ENCODE measurements around the gene NAA25. TPM values are rescaled to one million over a fixed set of nuclear protein-coding genes. Genes with fewer than 3 reads are reported as not detected.
"Not testable (repeated sequence)": the region's sequence is repeated elsewhere in the genome, so short reads cannot be mapped to it uniquely, and the experiment has no call there.

Gene NAA25
- total RNA-seq, 1 donor from 2014 or later = 23.1 TPM

- intact Hi-C loops (cut with DNase I) = loop anchor here (2.0 to 5.0 kb wide), 2 partner anchors 67 to 171 kb away; partner anchors contain the start of gene MAPKAPK5
- DNase-seq (ENCODE audit: low spot score) = no peak
Measured at GRCh38 chr12:112013601-112014402, 94.8 kb downstream of the NAA25 start.

GRCh38 chr12:112012775-112013600 is 95.6 kb downstream of the NAA25 start, which contains the start of the genes ERP29 and TMEM116:
Gene ERP29 (plus strand): TSS chr12:112013426. CDS start chr12:112013466, 40 bp downstream.
Gene TMEM116 (minus strand): TSS chr12:112013165. CDS start chr12:112005270, 7,895 bp downstream.
- peak; percentile 100 for DNase-seq (ENCODE audit: low spot score)
- intact Hi-C loops (cut with DNase I) = loop anchor here (2.0 to 5.0 kb wide), 2 partner anchors 66 to 170 kb away; partner anchors contain the start of gene MAPKAPK5

- intact Hi-C loops (cut with DNase I) = loop anchor here (2.0 to 5.0 kb wide), 2 partner anchors 64 to 169 kb away; partner anchors contain the start of gene MAPKAPK5
- DNase-seq (ENCODE audit: low spot score) = no peak
Measured at GRCh38 chr12:112011685-112012084, 96.9 kb downstream of the NAA25 start.

- no peak for DNase-seq (ENCODE audit: low spot score)
- intact Hi-C loops (cut with DNase I) = loop anchor here (5.0 kb wide), 1 partner anchor 63 kb away; no protein-coding TSS in a partner anchor
Measured at GRCh38 chr12:112010415-112011344, 97.9 kb downstream of the NAA25 start.

- DNase-seq (ENCODE audit: low spot score); intact Hi-C loops (cut with DNase I): not testable (repeated sequence)
Measured at GRCh38 chr12:112009596-112009995, 99.0 kb downstream of the NAA25 start.

GRCh38 chr12:112008918-112009317 is 99.7 kb downstream of the NAA25 start:
- intact Hi-C loops (cut with DNase I) = no loop called here
- no peak for DNase-seq (ENCODE audit: low spot score)

- no peak for DNase-seq (ENCODE audit: low spot score)
- intact Hi-C loops (cut with DNase I) = no loop called here
Measured at GRCh38 chr12:112007945-112008344, 100.6 kb downstream of the NAA25 start.

GRCh38 chr12:112005419-112006395 is 102.9 kb downstream of the NAA25 start:
- intact Hi-C loops (cut with DNase I) = no loop called here
- DNase-seq (ENCODE audit: low spot score) = no peak

GRCh38 chr12:112004041-112004440 is 104.5 kb downstream of the NAA25 start:
- DNase-seq (ENCODE audit: low spot score) = no peak
- intact Hi-C loops (cut with DNase I) = no loop called here

- no peak for DNase-seq (ENCODE audit: low spot score)
- intact Hi-C loops (cut with DNase I) = no loop called here
Measured at GRCh38 chr12:112001576-112001975, 107.0 kb downstream of the NAA25 start.

- DNase-seq (ENCODE audit: low spot score) = no peak
- intact Hi-C loops (cut with DNase I) = no loop called here
Measured at GRCh38 chr12:112000820-112001219, 107.8 kb downstream of the NAA25 start.

- intact Hi-C loops (cut with DNase I); DNase-seq (ENCODE audit: low spot score): not testable (repeated sequence)
Measured at GRCh38 chr12:111999129-111999528, 109.5 kb downstream of the NAA25 start.

- no peak for DNase-seq (ENCODE audit: low spot score)
- intact Hi-C loops (cut with DNase I) = no loop called here
Measured at GRCh38 chr12:111998015-111998414, 110.6 kb downstream of the NAA25 start.

GRCh38 chr12:111997300-111997699 is 111.3 kb downstream of the NAA25 start:
- intact Hi-C loops (cut with DNase I) = no loop called here
- DNase-seq (ENCODE audit: low spot score) = no peak

GRCh38 chr12:111995782-111996480 is 112.7 kb downstream of the NAA25 start:
- intact Hi-C loops (cut with DNase I) = no loop called here

GRCh38 chr12:111994211-111995111 is 114.1 kb downstream of the NAA25 start:
- intact Hi-C loops (cut with DNase I); DNase-seq (ENCODE audit: low spot score): not testable (repeated sequence)

More at GRCh38 chr12:111995782-111996480, 112.7 kb downstream of the NAA25 start:
- no peak for DNase-seq (ENCODE audit: low spot score)

All from cardiac septum (tissue), 1 donor.